RPMI8226 (cell line): ENCODE measurements around the gene HIVEP1.
A peak's percentile ranks its signal among the peaks of the same experiment; 100 is the strongest.

Experiments
- DNase-seq: peaks from one replicate; pipeline ENCODE4 v3.0.0-alpha.2; 2015

HIVEP1 gene

DNA sequence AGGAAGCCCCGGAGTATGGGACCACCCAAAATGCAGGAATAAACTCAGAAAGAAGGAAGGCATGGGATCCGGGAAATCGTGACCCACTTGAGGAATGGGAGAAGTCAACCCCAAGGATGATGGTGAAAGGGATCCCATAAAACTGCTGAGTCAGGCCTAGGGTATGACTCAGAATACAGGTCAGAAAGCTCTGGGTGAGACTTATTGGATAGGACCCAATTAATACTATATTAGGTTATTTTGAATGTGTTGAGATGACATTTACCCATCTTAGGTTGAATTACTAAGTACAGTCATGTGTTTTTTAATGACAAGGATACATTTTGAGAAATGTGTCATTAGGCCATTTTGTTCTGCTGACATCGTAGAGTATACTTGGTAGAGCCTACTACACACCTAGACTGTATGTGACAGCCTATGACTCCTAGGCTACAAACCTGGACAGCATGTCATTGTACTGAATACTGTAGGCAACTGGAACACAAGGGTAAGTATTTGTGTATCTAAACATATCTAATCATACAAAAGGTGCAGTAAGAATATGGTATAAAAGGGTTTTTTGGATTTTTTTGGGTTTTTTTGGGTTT lies 17.1 kb upstream of the HIVEP1 start:
- DNase-seq: no peak

DNA sequence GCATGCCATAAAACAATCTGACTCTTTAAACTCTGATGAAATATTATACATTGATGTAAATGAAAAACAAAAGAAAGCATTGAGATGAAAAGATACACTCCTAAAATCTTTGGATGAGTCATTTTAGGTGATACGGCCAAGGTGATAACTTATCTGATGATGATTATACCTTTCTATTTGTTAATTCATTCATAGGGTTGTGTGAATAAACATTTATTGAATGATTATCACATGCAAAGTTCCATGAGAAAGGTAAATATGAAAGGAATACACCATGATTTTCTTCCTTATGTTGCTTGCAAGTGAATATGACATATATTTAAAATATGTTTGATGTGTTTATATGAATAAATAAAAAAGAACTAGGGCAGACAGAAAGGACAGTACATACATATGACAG lies 15.4 kb upstream of the HIVEP1 start:
- DNase-seq: no peak

DNA sequence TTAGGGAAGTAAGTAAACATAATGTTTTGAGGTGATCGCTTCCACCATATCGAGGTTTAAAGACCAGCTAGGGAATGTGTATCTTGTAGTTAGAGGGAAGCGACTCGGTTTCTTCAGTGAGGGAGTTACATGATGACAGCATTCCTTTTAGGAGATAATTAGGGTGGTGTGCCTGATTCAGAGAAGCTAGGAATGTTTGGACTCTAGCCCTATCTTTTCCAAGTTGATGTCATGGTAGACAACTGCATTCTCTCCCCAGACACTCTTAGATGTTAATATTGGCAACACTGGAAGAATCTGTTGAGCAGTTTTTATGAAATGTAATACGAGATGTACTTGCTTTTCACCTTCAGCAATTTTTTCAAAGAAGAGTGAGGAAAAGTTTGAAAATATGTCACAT lies 12.9 kb upstream of the HIVEP1 start:
- DNase-seq: no peak

DNA sequence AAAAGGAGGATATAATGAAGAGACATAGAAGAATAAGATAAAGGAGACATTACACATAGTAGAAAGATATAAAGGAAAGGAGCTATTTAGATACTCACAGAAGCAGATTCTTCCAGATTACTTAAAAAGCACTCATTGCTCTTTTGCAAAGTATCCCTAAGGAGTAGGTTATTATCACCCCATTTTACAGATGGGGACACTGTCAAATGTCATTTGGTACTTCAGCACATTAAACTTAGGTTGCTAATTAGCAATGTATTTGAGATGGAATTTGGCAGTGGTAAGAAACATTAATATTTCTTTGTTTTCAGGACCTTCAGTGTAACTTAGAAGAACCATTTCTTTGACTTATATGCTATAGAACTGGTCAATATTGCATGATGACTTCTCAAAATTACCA lies 11.9 kb upstream of the HIVEP1 start:
- no peak for DNase-seq

DNA sequence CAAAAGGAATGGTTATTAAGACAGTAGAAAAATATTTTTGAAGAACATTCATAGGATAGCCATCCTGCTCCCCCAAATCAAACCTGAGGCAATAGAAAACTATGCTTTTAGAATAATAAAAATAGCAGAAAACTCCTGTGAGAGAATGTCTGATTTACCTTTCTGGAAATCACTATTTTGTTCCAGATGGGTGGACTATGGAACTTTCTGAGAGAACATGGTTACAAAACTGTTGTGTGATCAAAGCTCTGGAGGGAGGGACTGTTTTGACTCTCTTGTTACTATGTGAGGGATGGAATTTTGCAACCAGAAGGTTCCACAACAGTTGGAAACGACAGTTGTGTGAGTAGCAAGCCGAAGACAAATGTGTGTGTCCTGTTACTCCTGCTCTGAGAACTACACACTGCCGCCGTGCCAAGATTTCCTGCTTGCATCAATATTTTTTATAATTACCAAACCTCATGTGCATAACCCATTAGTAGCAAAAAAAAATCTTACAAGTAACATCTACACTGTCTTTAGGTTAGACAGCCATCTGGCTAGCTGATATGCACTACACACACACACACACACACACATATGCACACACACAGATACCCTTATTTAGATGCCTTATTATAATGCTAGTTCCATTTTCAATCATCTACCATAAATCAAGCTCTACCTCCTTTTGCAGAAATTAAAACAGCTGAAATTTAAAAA lies 11.0 kb upstream of the HIVEP1 start:
- DNase-seq: no peak

DNA sequence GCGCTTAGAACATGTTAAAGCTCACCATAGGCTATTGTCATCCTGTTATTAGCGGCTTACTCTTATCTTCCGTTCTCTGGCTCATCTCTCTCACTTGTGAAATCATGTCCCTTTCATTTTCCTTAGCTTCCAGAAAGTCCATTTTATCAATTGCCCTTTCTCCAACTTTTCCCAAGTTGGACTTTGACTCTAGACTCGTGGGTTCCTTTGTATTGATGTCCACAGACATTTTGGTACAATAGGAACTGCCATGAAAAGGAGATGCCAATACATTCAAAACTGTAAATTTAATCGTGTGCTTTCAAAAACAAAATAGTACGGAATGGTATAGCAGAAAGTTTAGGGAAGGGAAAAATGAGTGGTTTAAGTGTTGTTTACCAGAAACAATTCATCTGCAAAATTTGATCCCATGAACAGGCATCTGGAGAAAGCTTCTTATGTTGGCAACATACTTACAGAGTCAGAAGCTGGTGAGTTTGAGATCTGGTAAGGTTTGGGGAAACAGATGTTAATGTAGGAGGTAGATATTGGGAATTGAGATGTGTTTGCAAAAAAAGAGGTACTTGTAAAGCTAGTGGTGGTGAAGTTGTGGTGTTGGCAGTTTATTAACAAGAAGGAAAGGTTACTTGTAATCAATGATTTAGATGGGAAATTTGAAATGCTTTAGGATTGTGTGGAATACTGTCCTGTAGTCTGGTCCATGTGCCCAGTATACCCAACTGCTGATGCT lies 10.2 kb upstream of the HIVEP1 start:
- DNase-seq: no peak

DNA sequence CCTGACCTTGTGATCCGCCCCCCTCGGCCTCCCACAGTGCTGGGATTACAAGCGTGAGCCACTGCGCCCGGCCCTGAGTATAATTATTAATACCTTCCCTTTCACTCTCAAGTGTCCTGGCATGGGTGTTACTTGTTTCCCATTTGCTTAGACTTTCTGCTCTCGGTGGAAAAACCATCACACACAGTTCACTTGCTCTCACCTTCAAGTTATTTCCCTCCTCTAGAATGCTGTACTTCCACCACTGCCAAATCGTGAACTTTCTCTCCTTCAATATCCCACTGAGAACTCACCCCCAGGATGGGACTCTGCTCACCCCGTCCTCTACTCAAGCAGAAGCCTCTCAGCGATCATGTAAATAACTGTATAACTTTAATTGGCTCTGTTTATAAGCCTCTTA lies 4.6 kb upstream of the HIVEP1 start:
- DNase-seq: no peak

DNA sequence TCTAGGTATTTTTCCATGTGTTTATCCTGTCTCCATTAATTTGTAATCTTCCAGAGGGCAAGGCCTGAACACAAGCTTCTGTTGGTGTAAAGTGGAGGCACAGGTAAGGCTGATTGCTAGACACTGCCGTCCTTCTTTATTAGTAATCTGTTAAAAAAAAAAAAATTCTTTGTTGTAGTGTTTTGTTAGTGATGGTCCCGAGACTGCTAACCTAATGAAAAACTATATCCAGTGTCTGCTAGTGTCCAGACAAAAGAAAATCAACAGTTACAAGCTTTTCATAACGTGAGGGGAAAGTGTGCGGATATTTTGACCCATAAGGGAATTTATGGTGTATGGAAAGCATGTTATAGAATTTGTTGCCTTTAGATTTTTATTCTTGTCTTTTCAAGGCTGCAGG lies 4.2 kb upstream of the HIVEP1 start:
- DNase-seq: no peak

DNA sequence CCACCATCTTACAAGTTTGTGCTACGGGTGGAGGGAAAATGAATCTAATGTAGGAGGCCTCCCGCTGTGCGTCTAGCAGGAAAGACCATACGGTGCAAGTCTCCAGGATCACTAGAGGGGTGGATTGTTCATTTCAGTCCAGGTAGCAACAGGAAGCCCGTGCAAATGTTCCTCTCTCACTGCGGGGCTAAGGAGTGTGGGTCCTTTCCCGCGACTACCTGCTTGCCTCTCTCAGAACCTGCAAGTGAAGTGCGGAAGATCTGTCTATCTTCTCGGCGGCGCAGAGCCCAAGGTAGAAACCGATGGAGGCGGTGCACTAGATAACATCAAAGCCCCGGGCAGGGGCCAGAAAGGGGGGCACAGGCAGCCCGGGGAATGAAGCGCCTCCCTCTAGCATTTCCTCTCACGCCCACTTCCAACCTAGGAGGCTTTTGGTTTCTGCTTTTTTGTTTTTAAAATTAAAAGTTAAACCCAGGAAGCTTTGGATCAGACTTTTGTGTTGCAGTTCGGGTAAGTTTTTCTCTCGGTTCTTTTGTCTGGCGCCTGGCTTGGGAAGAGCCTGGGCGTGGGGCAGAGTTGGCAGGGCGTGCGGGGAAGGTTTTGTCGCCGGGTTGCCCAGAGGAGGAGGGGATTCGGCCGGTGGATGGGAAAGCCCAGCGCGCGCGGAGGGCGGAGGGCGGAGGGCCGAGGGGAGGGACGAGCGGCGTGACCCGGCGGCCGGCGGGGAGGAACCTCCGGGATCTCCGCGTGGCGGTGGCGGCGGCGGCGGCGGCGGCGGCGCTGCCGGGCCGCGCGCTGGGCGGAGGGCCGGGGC lies 3.5 kb upstream of the HIVEP1 start:
- peak; percentile 89 for DNase-seq

DNA sequence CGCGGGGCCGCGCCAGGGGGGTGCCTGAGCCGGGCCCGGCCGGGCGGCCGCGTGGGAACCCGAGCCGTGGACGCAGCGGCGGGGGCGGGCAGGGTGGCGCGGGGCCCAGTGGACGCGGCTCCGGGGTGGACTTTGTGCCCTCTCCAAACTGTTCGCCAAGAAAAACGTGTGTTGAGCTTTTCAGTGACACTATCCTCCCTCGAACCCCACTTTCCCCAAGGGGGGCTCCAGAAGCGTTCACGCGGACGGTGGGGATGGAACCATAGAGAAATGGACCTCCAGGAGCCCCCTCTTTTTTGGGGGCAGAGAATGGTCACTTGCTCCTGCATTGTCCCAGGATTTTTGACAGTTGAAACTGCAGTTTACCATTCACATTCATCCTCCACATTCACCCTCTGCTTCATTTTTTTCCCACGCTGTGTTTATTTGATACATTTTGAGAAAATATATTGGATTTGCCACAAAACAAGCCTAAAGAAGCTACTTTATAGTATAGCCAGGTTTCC lies 2.9 kb upstream of the HIVEP1 start:
- no peak for DNase-seq

DNA sequence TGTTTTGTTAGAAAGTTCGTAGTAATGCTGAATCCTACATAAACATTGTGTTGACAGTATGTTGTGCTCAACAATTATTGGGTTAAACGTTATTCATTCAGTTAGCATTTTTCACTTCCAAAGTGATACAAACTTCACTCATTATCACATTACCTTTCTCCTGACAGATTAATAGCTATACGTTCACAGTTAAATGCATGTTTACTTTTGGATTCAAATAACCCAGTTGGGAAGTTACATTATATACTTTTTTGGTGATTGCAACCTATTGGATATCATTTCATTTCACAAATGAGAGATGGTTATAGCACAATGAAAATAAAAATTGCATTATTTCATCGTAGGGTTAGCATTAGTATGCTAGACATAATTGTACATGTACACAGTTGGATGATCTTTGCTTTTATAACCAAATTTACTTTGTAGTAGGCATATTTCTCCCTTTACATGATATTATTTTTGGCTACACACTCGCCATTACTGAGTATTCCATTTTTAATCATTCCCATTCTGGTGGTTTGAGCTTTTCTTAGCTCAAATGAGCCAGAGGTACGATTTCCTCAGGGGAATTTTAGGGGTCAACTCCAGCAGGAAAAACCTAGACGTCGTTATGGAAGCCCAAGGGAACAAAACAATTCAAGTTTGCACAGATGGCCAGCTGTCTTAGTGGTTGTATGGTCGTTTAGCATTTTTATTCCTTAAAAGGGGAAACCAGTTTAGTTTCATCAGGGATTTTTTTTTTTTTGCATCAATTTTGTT lies 2.1 kb upstream of the HIVEP1 start:
- peak; percentile 16 for DNase-seq

DNA sequence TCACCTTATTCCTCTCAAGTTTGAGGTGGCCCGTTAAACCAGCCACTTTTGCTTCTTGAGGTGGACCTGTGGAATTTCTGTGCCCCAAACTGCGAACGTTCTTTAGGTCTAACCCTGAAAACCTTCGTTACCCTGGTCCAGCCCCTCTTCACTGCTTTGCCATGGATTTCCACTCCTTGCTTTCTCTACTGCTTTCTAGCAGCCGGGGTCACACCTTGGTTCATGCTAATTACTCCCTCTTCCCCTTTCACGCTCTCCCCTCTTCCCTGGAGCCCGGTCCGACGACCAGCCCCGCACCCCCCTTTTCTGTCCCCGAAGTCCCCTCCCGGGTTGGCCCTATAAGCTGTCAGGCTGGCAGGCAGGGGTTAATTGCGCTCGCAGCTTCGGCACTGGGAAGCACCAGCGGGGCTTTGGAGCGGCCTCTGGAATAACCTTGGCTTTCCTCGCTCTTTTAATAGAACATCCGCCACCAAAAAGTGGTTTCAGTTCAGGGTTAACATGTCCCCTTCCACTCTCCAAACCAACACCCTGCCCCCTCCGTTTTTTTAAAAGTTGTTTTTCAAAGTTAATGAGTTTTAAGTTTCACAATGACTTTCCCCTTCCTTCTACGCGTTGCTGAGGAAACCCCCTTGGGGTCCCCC lies 1.4 kb upstream of the HIVEP1 start:
- peak; percentile 66 for DNase-seq

DNA sequence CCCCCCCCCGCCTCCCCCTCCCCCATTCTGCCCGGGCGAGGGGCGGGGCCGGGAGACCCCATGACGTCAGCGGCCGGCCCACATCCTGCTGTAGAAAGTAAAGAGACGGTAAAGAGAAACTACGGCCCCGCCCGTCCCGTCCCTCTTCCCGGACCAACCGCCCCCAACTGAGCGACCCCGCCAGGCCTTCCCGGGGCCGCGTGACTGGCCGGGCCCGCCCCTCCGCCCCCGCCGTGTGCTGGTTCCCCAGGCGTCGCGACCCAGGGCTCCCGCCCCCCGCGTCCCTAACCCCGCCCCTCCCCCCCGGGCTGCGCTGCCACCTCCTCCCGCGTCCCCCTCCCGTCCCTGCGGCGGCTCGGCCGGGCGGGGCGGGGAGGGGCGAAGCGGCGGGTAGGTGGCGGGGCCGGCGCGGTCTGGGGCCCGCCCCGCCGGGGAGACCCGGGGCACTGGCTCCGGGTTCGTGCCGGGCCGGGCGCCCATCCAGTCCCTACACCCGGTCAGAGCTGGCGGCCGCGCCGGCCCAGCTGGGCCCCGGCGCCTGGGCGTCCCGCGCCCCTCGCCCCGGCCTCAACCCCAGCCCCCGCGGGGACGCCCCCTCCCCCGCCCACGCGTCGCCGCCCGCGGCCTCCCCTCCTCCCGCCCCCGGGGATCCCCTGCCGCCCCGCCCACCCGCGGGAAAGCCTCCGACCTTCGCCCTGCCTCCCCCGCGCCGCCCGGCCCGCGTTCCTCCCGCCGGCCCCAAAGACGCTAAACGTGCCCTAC lies 655 bp upstream of the HIVEP1 start:
- peak; percentile 99 for DNase-seq

DNA sequence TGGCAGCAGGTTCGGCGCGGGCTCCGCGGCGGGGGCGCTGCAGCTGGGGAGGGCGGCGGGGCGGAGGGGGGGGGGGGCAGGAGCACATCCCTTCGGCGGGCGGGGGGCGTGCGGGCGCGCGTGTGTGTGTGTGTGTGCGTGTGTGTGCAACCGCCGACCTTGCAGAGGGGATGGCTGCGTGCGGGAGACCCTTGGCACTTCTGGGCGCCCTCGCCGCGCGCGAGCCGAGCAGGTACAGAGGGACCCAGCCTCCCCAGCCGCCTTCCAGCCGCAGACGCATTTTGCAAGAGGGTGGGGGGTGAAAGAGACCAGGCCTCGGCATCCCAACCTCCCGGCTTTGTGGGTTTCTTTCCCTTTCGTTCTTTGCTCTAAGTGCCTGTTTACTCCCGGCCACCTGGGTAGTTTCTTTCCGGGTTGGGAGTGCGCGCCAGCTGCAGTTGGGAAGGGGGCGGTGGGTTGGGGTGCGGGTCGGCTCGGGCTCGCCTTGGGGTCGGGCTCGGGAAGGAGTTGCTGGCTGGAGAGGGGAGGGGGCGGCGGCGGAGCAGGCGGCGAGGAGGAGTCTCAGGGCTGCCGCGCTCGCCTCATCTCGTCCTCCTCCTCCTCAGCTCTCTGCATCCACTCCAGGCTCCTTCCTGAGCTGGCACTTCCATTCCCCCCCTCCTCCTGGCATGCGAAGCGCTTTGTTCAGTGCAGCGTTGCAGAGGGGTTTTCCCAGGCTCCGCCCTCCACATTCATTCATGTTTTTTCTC lies 620 bp downstream of the HIVEP1 start:
- DNase-seq: peak; percentile 78

DNA sequence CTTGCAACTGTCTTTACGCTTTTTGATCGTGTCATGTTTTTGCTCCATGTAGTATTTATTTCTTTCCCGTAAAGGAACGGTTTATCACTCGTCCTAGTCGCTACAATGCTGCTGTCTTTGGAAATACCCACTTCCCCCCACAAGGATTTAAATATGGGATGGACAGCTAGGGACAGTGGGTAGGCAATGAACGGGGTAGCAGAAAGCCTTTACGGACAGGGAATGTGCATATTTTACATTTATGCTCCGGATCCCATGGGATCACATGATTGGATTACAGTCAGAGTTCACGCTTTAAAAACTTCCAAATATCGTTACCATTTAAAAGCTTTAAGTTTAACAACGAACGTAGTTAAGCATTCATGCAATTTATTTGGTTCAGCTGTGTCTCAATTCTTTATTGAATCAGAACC lies 1.2 kb downstream of the HIVEP1 start:
- DNase-seq: no peak

DNA sequence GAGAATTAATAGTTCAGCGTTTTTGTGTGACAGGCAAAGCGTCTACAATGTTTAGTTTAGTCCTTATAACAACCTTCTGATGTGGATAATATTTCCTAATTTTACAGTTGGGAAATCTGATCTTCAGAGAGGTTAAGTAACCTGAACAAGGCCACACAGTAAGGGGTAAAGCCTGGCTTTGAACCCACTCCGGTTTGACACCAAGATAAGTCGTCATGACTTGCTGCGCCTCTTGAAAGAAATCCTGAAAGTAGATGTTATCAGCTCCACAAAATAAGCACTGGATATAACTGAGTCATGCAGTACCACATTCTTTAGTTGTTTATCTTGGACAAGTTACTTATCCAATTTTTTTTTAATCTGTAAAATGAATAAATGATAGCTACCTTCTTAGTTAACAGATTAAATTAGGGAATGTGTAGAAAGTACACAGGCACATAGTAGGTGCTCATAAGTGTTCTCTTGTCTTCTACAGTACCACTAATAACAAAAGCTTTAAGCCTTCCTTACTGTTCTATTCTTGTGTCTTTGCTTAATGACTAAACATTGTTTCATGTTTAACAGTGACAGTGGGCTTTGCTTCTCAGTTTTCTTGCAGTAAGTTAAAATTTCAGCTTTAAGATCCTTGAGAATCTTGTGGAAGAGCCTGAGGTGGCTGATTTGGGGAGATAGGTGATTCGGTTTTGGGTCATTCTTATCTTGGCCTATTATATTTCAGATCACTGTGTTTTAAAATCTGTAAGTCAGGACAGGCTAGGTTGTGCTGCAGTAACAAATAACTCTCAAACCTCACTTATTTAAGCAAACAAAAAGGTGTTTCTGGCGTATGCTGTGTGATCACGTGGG lies 2.1 kb downstream of the HIVEP1 start:
- DNase-seq: no peak

DNA sequence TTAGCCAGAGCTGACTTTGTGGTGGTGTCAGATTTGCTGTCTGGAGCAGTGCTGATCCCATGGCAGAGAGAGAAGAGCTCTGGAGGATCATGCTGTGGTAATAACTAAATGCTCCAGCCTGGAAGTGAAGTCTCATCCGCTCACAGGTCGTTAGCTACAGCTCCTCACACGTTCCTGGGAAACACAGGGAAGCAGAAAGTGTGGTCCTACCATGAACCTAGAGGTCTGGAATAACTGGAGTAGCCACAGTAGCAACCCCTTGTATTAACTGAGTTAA lies 2.7 kb downstream of the HIVEP1 start:
- no peak for DNase-seq

DNA sequence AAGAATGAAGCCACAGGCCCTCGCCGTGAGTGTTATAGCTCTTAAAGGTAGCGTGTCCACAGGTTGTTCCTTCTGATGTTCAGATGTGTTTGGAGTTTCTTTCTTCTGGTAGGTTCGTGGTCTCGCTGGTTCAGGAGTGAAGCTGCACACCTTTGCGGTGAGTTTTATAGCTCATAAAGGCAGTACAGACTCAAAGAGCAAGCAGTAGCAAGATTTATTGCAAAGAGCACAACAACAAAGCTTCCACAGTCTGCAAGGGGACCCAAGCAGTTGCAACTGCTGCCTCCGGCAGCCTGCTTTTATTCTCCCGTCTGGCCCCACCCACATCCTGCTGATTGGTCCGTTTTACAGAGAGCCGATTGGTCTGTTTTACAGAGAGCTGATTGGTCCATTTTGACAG lies 5.2 kb downstream of the HIVEP1 start:
- DNase-seq: no peak

DNA sequence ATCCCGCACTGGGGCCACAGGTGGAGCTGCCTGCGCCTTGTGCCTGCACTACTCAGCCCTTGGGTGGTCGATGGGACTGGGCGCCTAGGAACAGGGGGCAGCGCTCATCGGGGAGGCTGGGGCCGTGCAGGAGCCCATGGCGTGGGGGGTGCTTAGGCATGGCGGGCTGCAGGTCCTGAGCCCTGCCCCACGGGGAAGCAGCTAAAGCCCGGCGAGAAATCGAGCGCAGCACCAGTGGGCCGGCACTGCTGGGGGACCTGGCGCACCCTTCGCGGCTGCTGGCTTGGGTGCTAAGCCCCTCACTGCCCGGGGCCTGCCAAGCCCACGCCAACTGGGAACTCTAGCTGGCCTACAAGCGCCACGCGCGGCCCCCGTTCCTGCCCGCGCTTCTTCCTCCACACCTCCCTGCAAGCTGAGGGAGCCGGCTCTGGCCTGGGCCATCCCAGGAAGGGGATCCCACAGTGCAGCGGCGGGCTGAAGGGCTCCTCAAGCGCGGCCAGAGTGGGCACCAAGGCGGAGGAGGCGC lies 5.8 kb downstream of the HIVEP1 start:
- no peak for DNase-seq
